Kidney (tissue), 14 donors: ENCODE measurements around the gene SNX14. TPM values are rescaled to one million over a fixed set of nuclear protein-coding genes. Genes with fewer than 3 reads are reported as not detected.

ENCODE experiments used
- DNase-seq, 5 donors: peaks; one replicate each; pipeline ENCODE4 v3.0.0-alpha.2; 2013 to 2020
- FAIRE-seq: peaks from 2 replicates; lab custom pipeline; 2012; peaks lifted over from hg19 to GRCh38; lab: Jason Lieb, UNC
- H3K27ac ChIP-seq, 2 donors: one replicate each; pipeline ENCODE4 v1.7.0; 2013; ENCODE audit warnings: low read depth in 2 of 2, low read length in 2 of 2, inconsistent platforms in 1 of 2
- H3K27me3 ChIP-seq: one replicate; pipeline ENCODE4 v1.7.1; 2013; ENCODE audit warnings: low read length, inconsistent platforms; ENCODE audit not compliant: control insufficient read depth, insufficient read depth
- H3K36me3 ChIP-seq, 3 donors: one replicate each; pipeline versions ENCODE4 v1.7.0 to v1.7.1; 2013; ENCODE audit warnings: low read length in 3 of 3, control low read depth in 1 of 3, inconsistent platforms in 1 of 3; ENCODE audit not compliant: insufficient read depth in 3 of 3, control insufficient read depth in 2 of 3
- H3K4me1 ChIP-seq, 3 donors: one replicate each; pipeline versions ENCODE4 v1.7.0 to v1.7.1; 2013; ENCODE audit warnings: low read length in 3 of 3, inconsistent platforms in 1 of 3, low read depth in 1 of 3; ENCODE audit not compliant: control insufficient read depth in 2 of 3, insufficient read depth in 2 of 3
- H3K4me3 ChIP-seq, 3 donors: one replicate each; pipeline versions ENCODE4 v1.7.0 to v1.8.1; 2013; ENCODE audit warnings: low read length in 3 of 3, control low read depth in 1 of 3, inconsistent platforms in 1 of 3
- H3K9ac ChIP-seq, 3 donors: one replicate each; pipeline versions ENCODE4 v1.7.0 to v1.7.1; 2013; ENCODE audit warnings: low read length in 3 of 3, control low read depth in 1 of 3, inconsistent platforms in 1 of 3
- H3K9me3 ChIP-seq, 3 donors: one replicate each; pipeline versions ENCODE4 v1.7.0 to v1.7.1; 2013; ENCODE audit warnings: low read length in 3 of 3, control low read depth in 1 of 3, inconsistent platforms in 1 of 3; ENCODE audit not compliant: control insufficient read depth in 2 of 3, insufficient read depth in 1 of 3
- CTCF ChIP-seq: IDR thresholded peaks from 3 replicates; pipeline ENCODE4 v1.5.1; 2012; ENCODE audit warnings: mild to moderate bottlenecking, moderate library complexity, borderline replicate concordance; ENCODE audit not compliant: insufficient read depth; ENCODE audit errors: extremely low read depth
- intact Hi-C: fragments of 100-400 bp; cut with DNase I; formaldehyde crosslinking; loops from one replicate; pipeline ENCODE4 v1.11.1; 2022
- polyA plus RNA-seq: library from polyadenylated mRNA; stranded (reverse); fragments of 350-450 nt; fragmentation: Illumina TruSeq; extraction: RNeasy Lipid Tissue Mini Kit (QIAGEN cat#74804); gene quantifications from one replicate; pipeline ENCODE4 v1.2.3, GENCODE V29; 2014; ENCODE audit warnings: low read depth, low replicate concordance; ENCODE audit not compliant: insufficient read depth
- total RNA-seq: library from RNA; stranded (reverse); fragmentation: NEBNext Ultra II Directional; extraction: Animal tissue kit (Norgen Biotek cat#: 25700); gene quantifications from one replicate; pipeline ENCODE4 v1.2.1, GENCODE V29; 2021
- donor health status: control.
- donor health status: control.
- donor health status: control.
- donor health status: control.
- donor health status: control.
- donor health status: DM: yes; HTN: yes; CAD: no.
- donor health status: Normal renal cell carcinoma (clear cell type).

SNX14 gene
- total and polyA plus RNA-seq, 2 donors from 2014 or later, result 100 to 125 TPM

GRCh38 chr6:85610182-85610895, 16.7 kb upstream of the SNX14 start:
- FAIRE-seq (no peak), DNase-seq (no peak)
- H3K9ac ChIP-seq, result no peak overlapping the region
- H3K27ac ChIP-seq, result no peak overlapping the region
- H3K27me3 ChIP-seq, result no peaks in the 10 kb centered on the region
- TF ChIP-seq CTCF, result no peak
- no peaks in the 10 kb centered on the region for H3K4me1 ChIP-seq
- H3K9me3 ChIP-seq, result no peaks in the 10 kb centered on the region
- peaks cover 14 to 25% (median 17%) of the 10 kb centered on the region in 3 donors for H3K36me3 ChIP-seq
- intact Hi-C loops, result no loop called here
- no peak overlapping the region for H3K4me3 ChIP-seq

GRCh38 chr6:85602100-85602499, 8.4 kb upstream of the SNX14 start:
- no peak for TF ChIP-seq CTCF
- H3K27me3 ChIP-seq, result no peaks in the 10 kb centered on the region
- no peak overlapping the region for H3K27ac ChIP-seq
- H3K9me3 ChIP-seq, result no peaks in the 10 kb centered on the region
- no peaks in the 10 kb centered on the region for H3K4me1 ChIP-seq
- H3K9ac ChIP-seq, result no peak overlapping the region
- FAIRE-seq (no peak), DNase-seq (no peak)
- H3K4me3 ChIP-seq, result no peak overlapping the region
- no peaks in the 10 kb centered on the region for H3K36me3 ChIP-seq
- intact Hi-C loops, result no loop called here

GRCh38 chr6:85600713-85601313, 7.2 kb upstream of the SNX14 start:
- FAIRE-seq, result no peak

More at GRCh38 chr6:85600713-85601313, 7.2 kb upstream of the SNX14 start:
- TF ChIP-seq CTCF, result no peak
- Histone ChIP-seq H3K4me1 (no peaks in the 10 kb centered on the region), H3K4me3 (no peak overlapping the region), H3K9ac (no peak overlapping the region), H3K36me3 (no peaks in the 10 kb centered on the region), H3K9me3 (no peaks in the 10 kb centered on the region), H3K27ac (no peak overlapping the region), H3K27me3 (no peaks in the 10 kb centered on the region)
- no peak for DNase-seq
- intact Hi-C loops, result no loop called here
